Activated naive CD8-positive, alpha-beta T cell treated with anti-CD3 and anti-CD28 coated beads, Interleukin-2, amount 10 ng/mL, durations not matched to agents 7 days and 5 days (primary cell): ENCODE measurements around the gene RASL10A. TPM values are rescaled to one million over a fixed set of nuclear protein-coding genes. Genes with fewer than 3 reads are reported as not detected.
"Not testable (repeated sequence)": the region's sequence is repeated elsewhere in the genome, so short reads cannot be mapped to it uniquely, and the experiment has no call there.

Experiments used
- ATAC-seq: fragments of 150-1000 bp; cut with Tn5 transposase; one replicate; pipeline ENCODE4 v1.10.0; 2021; ENCODE audit warnings: low read depth, moderate library complexity
- POLR2A ChIA-PET: fragments of 350-600 bp; sonication (Branson Sonifier 250); formaldehyde crosslinking; loops from one replicate; lab custom pipeline; 2021; ENCODE audit warnings: antibody characterized with exemption; lab: Charles Lee
- DNase-seq: peaks from one replicate; pipeline ENCODE4 v3.0.0; 2021
- H3K27ac Mint-ChIP-seq: one replicate; pipeline ENCODE4 v1.8.0; 2022; ENCODE audit warnings: mild to moderate bottlenecking, mixed read lengths
- H3K27me3 Mint-ChIP-seq: one replicate; pipeline ENCODE4 v1.8.0; 2022; ENCODE audit warnings: mild to moderate bottlenecking, moderate library complexity, mixed read lengths
- H3K36me3 Mint-ChIP-seq: one replicate; pipeline ENCODE4 v1.8.0; 2021; ENCODE audit warnings: mild to moderate bottlenecking, mixed read lengths
- H3K4me1 Mint-ChIP-seq: one replicate; pipeline ENCODE4 v1.8.0; 2021; ENCODE audit warnings: mixed read lengths
- H3K4me3 Mint-ChIP-seq: one replicate; pipeline ENCODE4 v1.8.0; 2022; ENCODE audit warnings: mild to moderate bottlenecking, moderate library complexity, mixed read lengths
- H3K9me3 Mint-ChIP-seq: one replicate; pipeline ENCODE4 v1.8.0; 2021; ENCODE audit warnings: mixed read lengths
- total RNA-seq, 2 experiments: library from RNA; stranded (reverse); gene quantifications; one replicate each; pipeline ENCODE4 v1.2.3, GENCODE V29; 2021

The RASL10A gene, protein sequence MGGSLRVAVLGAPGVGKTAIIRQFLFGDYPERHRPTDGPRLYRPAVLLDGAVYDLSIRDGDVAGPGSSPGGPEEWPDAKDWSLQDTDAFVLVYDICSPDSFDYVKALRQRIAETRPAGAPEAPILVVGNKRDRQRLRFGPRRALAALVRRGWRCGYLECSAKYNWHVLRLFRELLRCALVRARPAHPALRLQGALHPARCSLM
- total RNA-seq: 1 to 10 TPM in 1 of 2 experiments, under 1 TPM in 1; 0.80 to 1.1 TPM

DNA sequence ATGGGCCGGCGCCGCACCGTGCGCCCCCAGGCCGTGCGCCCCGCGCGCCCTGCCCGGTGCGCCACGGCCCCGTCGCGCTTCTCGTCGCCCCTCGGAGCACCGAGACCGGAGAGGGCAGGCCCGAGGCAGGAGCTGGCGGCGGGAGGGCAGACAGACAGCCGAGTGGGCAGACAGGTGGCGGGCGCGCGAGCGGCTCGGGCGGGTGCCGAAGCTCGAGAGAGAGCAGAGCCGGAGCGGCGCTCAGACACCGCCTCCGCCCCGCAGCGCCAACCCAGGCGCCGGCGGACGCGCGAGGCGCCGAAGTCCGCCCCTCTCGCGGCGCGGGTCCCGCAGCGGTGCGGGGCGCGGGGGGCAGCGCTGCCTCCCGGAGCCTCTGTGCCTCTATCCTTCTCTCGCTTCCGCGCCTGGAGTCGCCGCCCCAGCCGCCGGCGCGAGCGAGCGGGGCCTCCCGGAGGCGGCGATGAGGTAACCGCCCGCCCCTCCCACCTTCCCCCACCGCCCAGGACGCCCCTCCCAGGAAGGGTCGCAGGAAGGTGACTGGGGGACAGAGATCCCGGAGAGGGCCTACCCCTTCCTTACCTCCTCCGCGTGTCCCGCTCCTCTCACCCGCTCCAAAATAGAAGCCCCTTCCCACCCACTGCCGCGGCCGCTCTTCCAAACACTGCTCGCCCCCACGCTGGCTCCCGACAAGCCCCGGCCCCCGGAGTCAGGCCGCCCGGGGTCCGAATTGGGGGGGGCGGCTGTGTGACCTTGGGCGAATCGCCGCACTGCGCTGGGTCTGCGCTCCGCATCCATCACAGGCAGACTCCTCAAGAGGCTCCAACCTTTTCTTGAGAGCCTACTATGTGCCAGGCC, at the start of gene RASL10A:
Gene RASL10A (minus strand): TSS at position 412 of the 855 bp plus-strand sequence. CDS start 451 bp downstream, outside the sequence.
- POLR2A ChIA-PET: no interaction called here
- H3K4me1 Mint-ChIP-seq: peaks cover 17% of the 10 kb centered on the region
- peaks cover 1% of the 10 kb centered on the region for H3K36me3 Mint-ChIP-seq
- H3K27ac Mint-ChIP-seq: peak within 1 kb of the TSS; percentile 23
- peaks cover 43% of the 10 kb centered on the region for H3K27me3 Mint-ChIP-seq
- peak; percentile 33 for ATAC-seq
- H3K4me3 Mint-ChIP-seq: peak within 1 kb of the TSS; percentile 76
- DNase-seq: peak; percentile 56
- H3K9me3 Mint-ChIP-seq: no peaks in the 10 kb centered on the region

DNA sequence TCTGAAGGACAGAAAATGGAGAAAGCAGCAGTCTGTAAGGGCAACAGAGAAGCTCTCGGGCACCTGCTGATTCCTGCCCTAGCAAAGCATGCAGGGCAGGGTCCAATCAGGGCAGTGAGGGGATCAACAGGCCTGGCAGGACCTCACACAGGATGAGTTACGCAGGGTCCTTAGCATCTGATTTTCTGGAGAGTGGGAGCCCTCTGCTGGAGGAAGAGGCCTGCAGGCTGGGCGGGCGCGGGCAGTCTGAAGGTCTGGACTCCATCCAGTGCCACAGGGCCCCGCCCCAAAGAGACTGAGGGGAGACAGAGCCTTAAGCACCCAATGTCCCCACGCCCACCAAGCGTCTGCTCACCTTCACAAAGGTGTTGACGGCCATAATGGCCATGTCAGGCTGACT, 44.0 kb upstream of the RASL10A start:
- H3K36me3 Mint-ChIP-seq: peaks cover 14% of the 10 kb centered on the region
- no peak overlapping the region for H3K4me3 Mint-ChIP-seq
- POLR2A ChIA-PET: no interaction called here
- no peaks in the 10 kb centered on the region for H3K9me3 Mint-ChIP-seq
- ATAC-seq: no peak
- no peaks in the 10 kb centered on the region for H3K27me3 Mint-ChIP-seq
- DNase-seq: no peak
- no peak overlapping the region for H3K27ac Mint-ChIP-seq
- peaks cover 2% of the 10 kb centered on the region for H3K4me1 Mint-ChIP-seq

DNA sequence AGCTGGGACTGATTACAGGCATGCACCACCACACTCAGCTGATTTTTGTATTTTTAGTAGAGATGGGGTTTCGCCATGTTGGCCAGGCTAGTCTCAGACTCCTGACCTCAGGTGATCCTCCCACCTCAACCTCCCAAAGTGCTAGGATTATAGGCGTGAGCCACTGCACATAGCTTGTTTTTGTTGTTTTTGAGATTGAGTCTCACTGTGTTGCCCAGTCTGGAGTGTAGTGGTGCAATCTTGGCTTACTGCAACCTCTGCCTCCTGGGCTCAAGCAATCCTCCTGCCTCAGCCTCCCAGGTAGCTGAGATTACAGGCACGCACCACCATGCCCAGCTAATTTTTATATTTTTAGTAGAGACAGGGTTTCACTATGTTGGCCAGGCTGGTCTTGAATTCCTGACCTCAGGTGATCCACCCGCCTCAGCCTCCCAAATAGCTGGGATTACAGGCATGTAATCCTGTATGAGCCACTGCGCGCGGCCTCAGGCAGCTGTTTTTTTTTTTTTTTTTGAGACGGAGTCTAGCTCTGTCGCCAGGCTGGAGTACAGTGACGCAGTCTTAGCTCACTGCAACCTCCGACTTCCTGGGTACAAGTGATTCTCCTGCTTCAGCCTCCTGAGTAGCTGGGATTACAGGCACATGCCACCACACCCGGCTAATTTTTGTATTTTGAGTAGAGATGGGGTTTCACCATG, 41.8 kb upstream of the RASL10A start:
- H3K27ac Mint-ChIP-seq, H3K4me3 Mint-ChIP-seq, POLR2A ChIA-PET, DNase-seq, H3K4me1 Mint-ChIP-seq, H3K9me3 Mint-ChIP-seq, ATAC-seq, H3K27me3 Mint-ChIP-seq: not testable (repeated sequence)
- H3K36me3 Mint-ChIP-seq: peaks cover 19% of the 10 kb centered on the region

DNA sequence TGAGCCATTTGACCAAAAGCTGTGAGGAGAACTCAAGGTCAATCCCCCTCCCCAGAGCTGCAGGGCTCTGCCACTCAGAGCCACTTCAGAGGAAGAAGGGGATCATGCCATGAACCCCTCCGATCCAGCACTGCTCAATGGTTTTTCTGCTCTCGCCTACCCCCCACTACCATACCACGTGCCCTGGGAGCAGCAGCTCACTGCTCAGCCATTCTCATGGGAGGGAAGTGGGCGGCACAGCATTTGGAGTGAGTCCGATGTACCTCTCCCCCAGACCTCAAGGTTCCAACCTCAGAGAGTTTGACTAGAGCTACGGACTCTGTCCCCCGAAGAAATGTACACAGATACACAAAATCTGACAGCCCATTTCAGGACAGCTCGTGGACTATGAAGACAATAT, 38.4 kb upstream of the RASL10A start:
- POLR2A ChIA-PET: no interaction called here
- H3K4me3 Mint-ChIP-seq: no peak overlapping the region
- ATAC-seq: no peak
- no peak for DNase-seq
- H3K27me3 Mint-ChIP-seq: no peaks in the 10 kb centered on the region
- no peak overlapping the region for H3K27ac Mint-ChIP-seq
- no peaks in the 10 kb centered on the region for H3K4me1 Mint-ChIP-seq
- no peaks in the 10 kb centered on the region for H3K9me3 Mint-ChIP-seq
- peaks cover 14% of the 10 kb centered on the region for H3K36me3 Mint-ChIP-seq

DNA sequence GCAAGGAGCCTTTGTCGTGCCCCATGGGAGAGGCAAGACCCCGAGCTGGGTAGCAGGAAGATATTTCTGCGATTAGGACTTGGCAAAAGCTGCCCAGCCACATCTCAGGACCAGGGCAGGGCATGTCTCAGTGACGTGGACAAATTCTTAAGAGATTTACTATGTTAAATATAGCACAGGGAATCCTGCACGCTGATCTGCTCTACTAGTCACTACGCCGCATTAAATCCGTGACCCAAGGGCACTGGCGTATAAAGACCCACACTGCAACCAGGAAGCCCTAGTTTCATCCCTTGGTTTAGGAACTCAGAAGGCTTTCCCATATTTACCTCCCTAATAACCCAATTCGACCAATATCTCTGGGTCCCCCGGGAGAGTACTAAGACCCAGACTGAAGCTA, 37.8 kb upstream of the RASL10A start:
- no peak for DNase-seq
- no peaks in the 10 kb centered on the region for H3K4me1 Mint-ChIP-seq
- H3K4me3 Mint-ChIP-seq: no peak overlapping the region
- POLR2A ChIA-PET: no interaction called here
- H3K9me3 Mint-ChIP-seq: no peaks in the 10 kb centered on the region
- H3K27me3 Mint-ChIP-seq: no peaks in the 10 kb centered on the region
- no peak overlapping the region for H3K27ac Mint-ChIP-seq
- peaks cover 17% of the 10 kb centered on the region for H3K36me3 Mint-ChIP-seq
- ATAC-seq: no peak

DNA sequence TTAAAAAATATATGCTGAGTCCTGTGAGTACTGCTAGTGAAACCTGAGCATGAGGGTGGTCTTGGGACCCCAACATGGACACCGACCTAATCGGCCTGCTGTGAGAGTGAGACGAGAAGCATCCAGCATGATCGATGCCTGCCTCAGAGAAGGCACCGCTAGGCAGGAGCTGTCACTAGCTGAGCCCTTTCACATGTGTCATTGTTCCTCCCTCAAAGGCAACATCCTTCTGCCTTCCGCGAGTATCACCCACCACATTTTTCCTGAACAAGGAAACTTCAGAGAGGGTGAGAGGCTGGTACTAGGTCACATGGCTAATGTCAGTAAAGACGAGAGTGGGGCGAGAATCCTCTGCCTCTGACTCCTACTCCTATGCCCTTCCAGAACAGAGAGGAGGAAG, 37.3 kb upstream of the RASL10A start:
- Mint-ChIP-seq H3K27ac (no peak overlapping the region), H3K4me1 (no peaks in the 10 kb centered on the region), H3K27me3 (no peaks in the 10 kb centered on the region), H3K36me3 (peaks cover 19% of the 10 kb centered on the region), H3K4me3 (no peak overlapping the region), H3K9me3 (no peaks in the 10 kb centered on the region)
- DNase-seq: no peak
- POLR2A ChIA-PET: no interaction called here
- no peak for ATAC-seq

DNA sequence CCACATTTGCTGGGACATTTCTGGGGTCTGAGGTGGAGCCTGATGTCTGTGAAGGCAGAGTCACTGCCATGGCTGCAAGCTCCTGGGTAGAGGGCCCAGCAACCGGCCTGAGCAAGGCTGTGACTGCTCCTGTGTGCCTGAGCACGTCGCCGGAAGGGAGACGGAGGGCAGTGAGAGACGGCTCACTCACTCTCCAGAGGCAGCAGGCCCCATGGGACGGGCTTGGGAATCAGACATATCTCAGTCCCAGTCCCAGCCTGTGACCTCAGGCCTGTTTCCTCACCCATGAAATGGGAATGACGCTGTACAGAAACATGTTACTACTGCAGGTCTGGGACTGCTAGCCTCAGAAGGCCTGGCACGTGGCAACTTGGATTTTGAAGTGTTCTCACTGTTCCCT, 36.4 kb upstream of the RASL10A start:
- no peaks in the 10 kb centered on the region for H3K4me1 Mint-ChIP-seq
- peaks cover 19% of the 10 kb centered on the region for H3K36me3 Mint-ChIP-seq
- no peak overlapping the region for H3K27ac Mint-ChIP-seq
- POLR2A ChIA-PET: no interaction called here
- no peak for ATAC-seq
- no peak for DNase-seq
- H3K4me3 Mint-ChIP-seq: no peak overlapping the region
- H3K9me3 Mint-ChIP-seq: no peaks in the 10 kb centered on the region
- no peaks in the 10 kb centered on the region for H3K27me3 Mint-ChIP-seq

DNA sequence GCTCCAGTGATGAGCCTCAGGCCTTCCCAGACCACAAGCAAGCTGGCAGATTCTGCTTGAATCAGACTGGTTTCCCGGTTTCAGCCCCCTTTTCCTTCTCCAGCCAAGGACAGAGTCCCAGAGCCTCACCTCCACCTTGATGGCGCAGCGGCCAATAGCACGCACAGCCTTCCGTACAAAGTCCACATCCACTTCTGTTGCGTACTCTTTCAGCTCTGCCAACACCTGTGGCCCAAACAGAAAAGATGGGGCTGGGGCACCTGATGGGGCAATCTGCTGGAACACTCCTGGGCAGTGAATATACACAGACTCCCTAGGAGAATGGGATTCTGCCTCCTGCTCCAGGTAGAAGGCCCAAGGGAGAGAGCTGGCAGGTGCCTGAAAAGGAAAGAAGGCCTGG, 35.5 kb upstream of the RASL10A start:
- no peaks in the 10 kb centered on the region for H3K9me3 Mint-ChIP-seq
- DNase-seq: no peak
- ATAC-seq: no peak
- POLR2A ChIA-PET: interaction anchor here (0.5 kb wide), 1 partner anchor 549 kb away, joined by 3 read pairs; no protein-coding TSS in a partner anchor
- H3K4me1 Mint-ChIP-seq: peaks cover 1% of the 10 kb centered on the region
- H3K4me3 Mint-ChIP-seq: no peak overlapping the region
- no peak overlapping the region for H3K27ac Mint-ChIP-seq
- no peaks in the 10 kb centered on the region for H3K27me3 Mint-ChIP-seq
- peaks cover 19% of the 10 kb centered on the region for H3K36me3 Mint-ChIP-seq

DNA sequence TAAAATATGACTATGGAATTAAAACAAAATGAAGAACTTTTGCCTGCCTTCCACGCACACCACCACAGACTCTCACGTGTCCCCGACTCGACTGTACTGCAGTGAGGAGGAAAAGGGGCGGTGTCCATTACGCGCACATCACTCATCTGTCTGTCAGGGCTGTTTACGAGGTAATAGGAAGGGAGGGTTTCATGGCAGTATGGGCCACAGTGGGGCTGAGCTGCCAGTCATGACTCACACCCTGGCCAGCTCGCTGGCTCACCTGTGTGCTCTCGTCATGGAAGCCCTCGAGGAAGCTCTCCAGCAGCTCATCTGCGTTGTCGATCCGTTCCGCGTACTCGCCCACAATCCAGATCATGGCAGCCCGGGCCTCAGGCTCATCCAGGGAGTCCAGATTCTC, 33.5 kb upstream of the RASL10A start:
- H3K27me3 Mint-ChIP-seq: no peaks in the 10 kb centered on the region
- H3K36me3 Mint-ChIP-seq: peaks cover 18% of the 10 kb centered on the region
- H3K9me3 Mint-ChIP-seq: no peaks in the 10 kb centered on the region
- no peak for DNase-seq
- ATAC-seq: no peak
- POLR2A ChIA-PET: no interaction called here
- H3K4me1 Mint-ChIP-seq: peaks cover 1% of the 10 kb centered on the region
- no peak overlapping the region for H3K27ac Mint-ChIP-seq
- H3K4me3 Mint-ChIP-seq: no peak overlapping the region

DNA sequence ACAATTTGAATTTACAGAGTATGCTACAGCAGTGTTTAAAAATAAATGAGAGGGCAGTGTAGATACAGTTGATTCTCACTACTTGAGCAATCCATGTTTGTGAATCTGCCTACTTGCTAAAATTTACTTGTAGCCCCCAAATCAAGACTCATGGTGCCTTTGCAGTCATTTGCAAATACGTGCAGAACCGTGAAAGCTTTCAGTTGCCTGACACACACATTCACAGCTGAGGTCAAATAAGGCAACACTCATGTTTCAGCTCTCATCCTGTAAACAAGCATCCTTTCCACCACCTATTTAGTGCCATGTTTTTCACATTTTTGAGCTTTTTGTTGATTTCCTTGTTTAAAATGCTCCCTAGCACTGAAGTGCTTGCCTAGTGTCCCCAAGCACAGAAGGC, 32.5 kb upstream of the RASL10A start:
- Mint-ChIP-seq H3K4me1 (peaks cover 1% of the 10 kb centered on the region), H3K4me3 (no peak overlapping the region), H3K27me3 (no peaks in the 10 kb centered on the region), H3K9me3 (no peaks in the 10 kb centered on the region), H3K36me3 (peaks cover 17% of the 10 kb centered on the region), H3K27ac (no peak overlapping the region)
- no peak for DNase-seq
- POLR2A ChIA-PET: no interaction called here
- ATAC-seq: no peak

DNA sequence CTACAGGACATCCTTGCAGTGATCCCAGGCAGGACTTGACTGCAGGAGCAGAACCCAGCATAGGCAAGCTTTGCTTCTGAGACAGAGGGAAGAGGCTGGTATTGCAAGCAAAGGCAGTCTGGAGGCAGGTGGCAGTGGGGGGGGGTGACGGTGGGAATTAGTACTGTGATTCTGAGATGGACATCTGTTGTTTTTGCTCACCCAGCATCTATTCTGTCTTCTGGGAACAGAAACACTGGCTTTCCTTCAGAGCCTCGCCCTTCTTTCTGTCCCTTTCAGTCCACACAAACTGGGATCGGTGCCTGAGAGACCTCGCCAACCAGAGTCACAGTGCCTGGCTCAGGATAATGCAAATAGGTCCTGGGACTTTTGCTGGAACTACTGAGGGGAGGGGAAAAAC, 31.2 kb upstream of the RASL10A start:
- H3K9me3 Mint-ChIP-seq: no peaks in the 10 kb centered on the region
- DNase-seq (no peak), ATAC-seq (no peak)
- no peaks in the 10 kb centered on the region for H3K27me3 Mint-ChIP-seq
- POLR2A ChIA-PET: no interaction called here
- H3K36me3 Mint-ChIP-seq: peaks cover 15% of the 10 kb centered on the region
- no peak overlapping the region for H3K4me3 Mint-ChIP-seq
- peaks cover 1% of the 10 kb centered on the region for H3K4me1 Mint-ChIP-seq
- H3K27ac Mint-ChIP-seq: no peak overlapping the region

DNA sequence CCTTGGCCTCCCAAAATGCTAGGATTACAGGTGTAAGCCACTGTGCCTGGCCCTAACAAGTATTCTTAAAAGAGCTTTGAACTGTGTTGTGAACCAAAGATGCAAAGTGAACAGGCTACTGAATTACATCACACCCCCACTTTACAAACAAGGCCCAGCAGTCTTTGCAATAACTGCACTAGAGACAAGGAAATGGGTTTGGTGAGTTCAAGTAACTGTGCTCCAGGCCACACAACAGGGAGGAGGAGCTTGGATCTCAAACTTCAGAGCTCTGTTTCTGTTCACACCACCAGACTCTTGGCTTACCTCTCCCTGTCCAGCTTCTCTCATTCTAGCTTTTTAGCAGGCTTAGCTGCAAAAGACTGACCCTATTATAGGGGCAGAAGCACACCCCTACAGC, 30.4 kb upstream of the RASL10A start:
- ATAC-seq: no peak
- Mint-ChIP-seq H3K36me3 (peaks cover 13% of the 10 kb centered on the region), H3K4me3 (no peak overlapping the region), H3K9me3 (no peaks in the 10 kb centered on the region), H3K4me1 (peaks cover 1% of the 10 kb centered on the region), H3K27me3 (no peaks in the 10 kb centered on the region), H3K27ac (no peak overlapping the region)
- POLR2A ChIA-PET: no interaction called here
- DNase-seq: no peak

DNA sequence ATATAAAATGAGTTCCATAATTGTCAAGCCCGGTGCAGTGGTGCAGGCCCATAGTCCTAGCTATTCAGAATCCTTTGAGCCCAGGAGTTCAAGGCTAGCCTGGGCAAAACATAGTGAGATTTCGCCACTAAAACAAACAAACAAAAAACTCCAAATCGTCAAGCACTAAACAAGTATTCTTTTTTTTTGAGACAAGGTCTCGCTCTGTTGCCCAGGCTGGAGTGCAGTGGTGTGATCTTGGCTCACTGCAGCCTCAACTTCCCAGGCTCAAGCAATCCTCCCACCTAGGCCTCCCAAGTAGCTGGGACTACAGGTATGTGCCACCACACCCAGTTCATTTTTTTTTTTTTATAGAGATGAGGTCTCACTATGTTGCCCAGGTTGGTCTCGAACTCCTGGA, 29.4 kb upstream of the RASL10A start:
- H3K4me1 Mint-ChIP-seq, ATAC-seq, H3K27me3 Mint-ChIP-seq, H3K27ac Mint-ChIP-seq, POLR2A ChIA-PET, H3K9me3 Mint-ChIP-seq, H3K4me3 Mint-ChIP-seq, DNase-seq: not testable (repeated sequence)
- peaks cover 13% of the 10 kb centered on the region for H3K36me3 Mint-ChIP-seq
